H1 (cell line): Measurements from ENCODE around the gene ZNF423. TPM values are rescaled to one million over a fixed set of nuclear protein-coding genes. Genes with fewer than 3 reads are reported as not detected.

Experiments
- CHD7 ChIP-seq: fragments of 300-600 bp; sonication (generic); IDR thresholded peaks from 2 replicates; pipeline ENCODE4 v1.7.1; 2012; ENCODE audit warnings: low read length, moderate library complexity, mild to moderate bottlenecking, inconsistent platforms; ENCODE audit not compliant: insufficient replicate concordance
- GABPA ChIP-seq: IDR thresholded peaks from 2 replicates; pipeline ENCODE4 v1.6.1; 2011; ENCODE audit warnings: mild to moderate bottlenecking, low read length, moderate library complexity, borderline replicate concordance; ENCODE audit not compliant: insufficient read depth
- KDM5A ChIP-seq: fragments of 200-600 bp; IDR thresholded peaks from 2 replicates; pipeline ENCODE4 v1.7.1; 2012; ENCODE audit warnings: mild to moderate bottlenecking, low read length, inconsistent platforms, mixed read lengths
- RNF2 ChIP-seq: fragments of 200-900, 300-1000 bp; sonication (generic); IDR thresholded peaks from 2 replicates; pipeline ENCODE4 v1.7.1; 2016; ENCODE audit warnings: borderline replicate concordance, low read depth, mild to moderate bottlenecking, antibody characterized with exemption, low read length; ENCODE audit not compliant: poor library complexity, severe bottlenecking; ENCODE audit errors: missing control alignments
- RXRA ChIP-seq: IDR thresholded peaks from 2 replicates; pipeline ENCODE4 v1.6.1; 2011; ENCODE audit warnings: low read depth, mild to moderate bottlenecking, low read length, moderate library complexity; ENCODE audit not compliant: insufficient read depth
- SIX5 ChIP-seq: IDR thresholded peaks from 2 replicates; pipeline ENCODE4 v1.6.1; 2011; ENCODE audit warnings: mild to moderate bottlenecking, low read depth, low read length
- TAF1 ChIP-seq: IDR thresholded peaks from 2 replicates; pipeline ENCODE4 v1.6.1; 2011; ENCODE audit warnings: mild to moderate bottlenecking, low read depth, low read length
- USF2 ChIP-seq: IDR thresholded peaks from 2 replicates; pipeline ENCODE4 v1.6.1; 2011; ENCODE audit warnings: low read length, improper control_type of control experiment
- polyA plus RNA-seq, 7 experiments: library from polyadenylated mRNA; depleted of rRNA in 3 of 7; stranded (reverse) in 5 of 7; unstranded in 2 of 7; fragments of >200 nt in 5 of 7; fragments of 200-250 nt in 2 of 7; gene quantifications; 1 replicate in 5 of 7; 2 replicates in 1 of 7; 4 replicates in 1 of 7; pipeline versions ENCODE4 v1.2.1 to v1.2.3, GENCODE V29; 2011 to 2013; ENCODE audit warnings: missing spikeins in 2 of 7, mixed read lengths in 2 of 7
- total RNA-seq: library from RNA; stranded (reverse); fragmentation: NEBNext Ultra II Directional; extraction: Animal tissue kit (Norgen Biotek cat#: 25700); gene quantifications from 2 replicates; pipeline ENCODE4 v1.2.1, GENCODE V29; 2021

Gene ZNF423
- total and polyA plus RNA-seq, 2 of the 8 experiments (the other 6 are each of a cell fraction or from before 2014, with no cell fraction given) = 38.2 to 52.3 TPM

- no peak for TF ChIP-seq CHD7
- no peak for TF ChIP-seq KDM5A
- TF ChIP-seq USF2 = no peak
- TF ChIP-seq GABPA = no peak
- no peak for TF ChIP-seq RXRA
- TF ChIP-seq TAF1 = no peak
- TF ChIP-seq SIX5 = no peak
- TF ChIP-seq RNF2 = no peak
Observed at GRCh38 chr16:49899991-49900695, 44.2 kb upstream of the ZNF423 start (continued).
